Measurements from ENCODE around the gene TPGS2. TPM values are rescaled to one million over a fixed set of nuclear protein-coding genes. Genes with fewer than 3 reads are reported as not detected.

The TPGS2 gene
- total and polyA plus RNA-seq, 10 donors = 23.5 to 93.3 (median 37.9) TPM

GRCh38 chr18:36771245-36771644 lies 57.6 kb downstream of the TPGS2 start:
- H3K36me3 ChIP-seq = no peaks in the 10 kb centered on the region
- no peak for DNase-seq
- no peaks in the 10 kb centered on the region for H3K27me3 ChIP-seq (replicated peaks in 1 of 7)
- H3K4me1 ChIP-seq = no peaks in the 10 kb centered on the region
- no peak for TF ChIP-seq POLR2A (IDR thresholded peaks at IDR 0.05)
- no peak for TF ChIP-seq CTCF (IDR thresholded peaks at IDR 0.05 in 8 of 11, conservative IDR thresholded peaks at IDR 0.05 in 3 of 11)
- no peak for TF ChIP-seq POLR2AphosphoS5 (IDR thresholded peaks at IDR 0.05)
- intact Hi-C loops (cut with DNase I; ENCODE audit: low total_unique reads) = no loop called here
- H3K27ac ChIP-seq = no peak overlapping the region
- H3K9me3 ChIP-seq = no peaks in the 10 kb centered on the region
- no peak overlapping the region for H3K4me3 ChIP-seq
- WGBS, 5 donors = 71 to 75% (median 73%) methylated on average over 4 of the region's 4 CpGs

GRCh38 chr18:36770315-36770946 lies 58.4 kb downstream of the TPGS2 start:
- Histone ChIP-seq H3K27me3 (replicated peaks in 1 of 7) (no peaks in the 10 kb centered on the region), H3K4me1 (no peaks in the 10 kb centered on the region), H3K36me3 (no peaks in the 10 kb centered on the region), H3K27ac (no peak overlapping the region), H3K9me3 (no peaks in the 10 kb centered on the region), H3K4me3 (no peak overlapping the region)
- no peak for TF ChIP-seq CTCF (IDR thresholded peaks at IDR 0.05 in 8 of 11, conservative IDR thresholded peaks at IDR 0.05 in 3 of 11)
- no peak for TF ChIP-seq POLR2A (IDR thresholded peaks at IDR 0.05)
- TF ChIP-seq POLR2AphosphoS5 (IDR thresholded peaks at IDR 0.05) = no peak
- no peak for DNase-seq
- 70 to 86% (median 73%) methylated on average over 3 of the region's 3 CpGs for WGBS, 5 donors
- intact Hi-C loops (cut with DNase I; ENCODE audit: low total_unique reads) = no loop called here

GRCh38 chr18:36769611-36770314 lies 59.0 kb downstream of the TPGS2 start:
- DNase-seq = no peak
- no peaks in the 10 kb centered on the region for H3K9me3 ChIP-seq
- intact Hi-C loops (cut with DNase I; ENCODE audit: low total_unique reads) = no loop called here
- no peak for TF ChIP-seq POLR2A (IDR thresholded peaks at IDR 0.05)
- peak in 5 of 11 experiments; percentile 18 to 36 (median 26) for TF ChIP-seq CTCF (IDR thresholded peaks at IDR 0.05 in 8 of 11, conservative IDR thresholded peaks at IDR 0.05 in 3 of 11)
- no peak for TF ChIP-seq POLR2AphosphoS5 (IDR thresholded peaks at IDR 0.05)
- WGBS, 5 donors = 72 to 86% (median 78%) methylated on average over 6 of the region's 6 CpGs
- no peaks in the 10 kb centered on the region for H3K36me3 ChIP-seq
- H3K4me3 ChIP-seq = no peak overlapping the region
- H3K27me3 ChIP-seq (replicated peaks in 1 of 7) = no peaks in the 10 kb centered on the region
- H3K27ac ChIP-seq = no peak overlapping the region
- H3K4me1 ChIP-seq = no peaks in the 10 kb centered on the region

GRCh38 chr18:36769172-36769571 lies 59.6 kb downstream of the TPGS2 start:
- TF ChIP-seq POLR2A (IDR thresholded peaks at IDR 0.05) (no peak), CTCF (IDR thresholded peaks at IDR 0.05 in 8 of 11, conservative IDR thresholded peaks at IDR 0.05 in 3 of 11) (no peak), POLR2AphosphoS5 (IDR thresholded peaks at IDR 0.05) (no peak)
- no peak for DNase-seq
- WGBS, 5 donors = 89 to 96% (median 94%) methylated on average over 10 of the region's 10 CpGs
- Histone ChIP-seq H3K4me1 (no peaks in the 10 kb centered on the region), H3K9me3 (no peaks in the 10 kb centered on the region), H3K27me3 (replicated peaks in 1 of 7) (no peaks in the 10 kb centered on the region), H3K4me3 (no peak overlapping the region), H3K27ac (no peak overlapping the region), H3K36me3 (no peaks in the 10 kb centered on the region)
- intact Hi-C loops (cut with DNase I; ENCODE audit: low total_unique reads) = no loop called here
